ENCODE results near the gene GORASP1. TPM values are rescaled to one million over a fixed set of nuclear protein-coding genes. Genes with fewer than 3 reads are reported as not detected.

The GORASP1 gene
- polyA plus RNA-seq, 3 donors, result 23.2 to 105 (median 31.2) TPM

DNA sequence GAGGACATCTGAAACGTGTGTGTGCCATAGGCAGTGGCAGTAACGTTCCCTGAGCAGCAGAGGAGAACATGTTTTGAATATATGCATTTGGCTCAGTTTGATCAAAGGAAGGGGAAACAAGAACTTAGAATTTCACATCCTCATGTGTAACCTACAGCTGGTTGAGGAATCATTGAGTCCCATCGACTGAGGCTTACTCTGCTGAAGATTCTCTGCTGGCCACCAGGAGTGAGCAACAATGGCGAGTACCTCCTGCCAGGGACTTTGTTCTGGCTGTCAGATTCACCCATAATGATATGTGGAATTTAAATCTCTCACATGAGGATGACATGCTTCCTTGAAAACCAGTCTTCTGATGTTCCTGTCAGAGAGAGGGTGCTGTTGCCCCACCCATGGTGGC, 21.3 kb downstream of the GORASP1 start:
- no peaks in the 10 kb centered on the region for H3K4me1 Mint-ChIP-seq
- Histone ChIP-seq H3K9me3 (replicated peaks in 1 of 2; ENCODE audit: control insufficient read depth in 1 of 2, insufficient read depth in 1 of 2, low read length in 2 of 2) (no peaks in the 10 kb centered on the region), H3K9ac (ENCODE audit: insufficient read depth, low read length, poor library complexity, severe bottlenecking) (no peak overlapping the region), H3K27me3 (ENCODE audit: control insufficient read depth in 2 of 2, insufficient read depth in 2 of 2, low read length in 2 of 2) (no peaks in the 10 kb centered on the region), H3K4me3 (replicated peaks in 1 of 3; ENCODE audit: low read depth in 2 of 3, low read length in 3 of 3) (no peak overlapping the region), H3K4me2 (replicated peaks; ENCODE audit: extremely low read depth, low read length, poor library complexity, severe bottlenecking) (no peak overlapping the region), H3K27ac (ENCODE audit: low read depth in 1 of 2, low read length in 2 of 2) (no peak overlapping the region), H4K20me1 (ENCODE audit: insufficient read depth, low read length) (no peaks in the 10 kb centered on the region), H3K4me1 (ENCODE audit: control insufficient read depth in 1 of 2, insufficient read depth in 2 of 2, low read length in 2 of 2) (no peaks in the 10 kb centered on the region), H3K79me2 (ENCODE audit: insufficient read depth, low read length) (no peaks in the 10 kb centered on the region), H2AFZ (ENCODE audit: insufficient read depth, low read depth, low read length, poor library complexity, severe bottlenecking) (no peak overlapping the region), H3K36me3 (replicated peaks in 1 of 2; ENCODE audit: control insufficient read depth in 1 of 2, insufficient read depth in 2 of 2, low read length in 2 of 2) (peaks cover 69 to 95% of the 10 kb centered on the region in 2 donors)
- no peaks in the 10 kb centered on the region for H3K9me3 Mint-ChIP-seq
- no peak for DNase-seq
- TF ChIP-seq, protein P1, sequence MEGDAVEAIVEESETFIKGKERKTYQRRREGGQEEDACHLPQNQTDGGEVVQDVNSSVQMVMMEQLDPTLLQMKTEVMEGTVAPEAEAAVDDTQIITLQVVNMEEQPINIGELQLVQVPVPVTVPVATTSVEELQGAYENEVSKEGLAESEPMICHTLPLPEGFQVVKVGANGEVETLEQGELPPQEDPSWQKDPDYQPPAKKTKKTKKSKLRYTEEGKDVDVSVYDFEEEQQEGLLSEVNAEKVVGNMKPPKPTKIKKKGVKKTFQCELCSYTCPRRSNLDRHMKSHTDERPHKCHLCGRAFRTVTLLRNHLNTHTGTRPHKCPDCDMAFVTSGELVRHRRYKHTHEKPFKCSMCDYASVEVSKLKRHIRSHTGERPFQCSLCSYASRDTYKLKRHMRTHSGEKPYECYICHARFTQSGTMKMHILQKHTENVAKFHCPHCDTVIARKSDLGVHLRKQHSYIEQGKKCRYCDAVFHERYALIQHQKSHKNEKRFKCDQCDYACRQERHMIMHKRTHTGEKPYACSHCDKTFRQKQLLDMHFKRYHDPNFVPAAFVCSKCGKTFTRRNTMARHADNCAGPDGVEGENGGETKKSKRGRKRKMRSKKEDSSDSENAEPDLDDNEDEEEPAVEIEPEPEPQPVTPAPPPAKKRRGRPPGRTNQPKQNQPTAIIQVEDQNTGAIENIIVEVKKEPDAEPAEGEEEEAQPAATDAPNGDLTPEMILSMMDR (IDR thresholded peaks at IDR 0.05), result no peak
- WGBS (ENCODE audit: insufficient coverage), result 57% methylated on average over 2 of the region's 4 CpGs
- peak overlapping the region in 3 of 7 donors; percentile 17 to 22 (median 18) for H3K27ac Mint-ChIP-seq
- H3K27me3 Mint-ChIP-seq (ENCODE audit: low read depth in 3 of 3), result no peaks in the 10 kb centered on the region
- H3K4me3 Mint-ChIP-seq, result no peak overlapping the region
- intact Hi-C loops (cut with micrococcal nuclease), result no loop called here
- peaks cover 78 to 83% of the 10 kb centered on the region in 2 donors for H3K36me3 Mint-ChIP-seq

DNA sequence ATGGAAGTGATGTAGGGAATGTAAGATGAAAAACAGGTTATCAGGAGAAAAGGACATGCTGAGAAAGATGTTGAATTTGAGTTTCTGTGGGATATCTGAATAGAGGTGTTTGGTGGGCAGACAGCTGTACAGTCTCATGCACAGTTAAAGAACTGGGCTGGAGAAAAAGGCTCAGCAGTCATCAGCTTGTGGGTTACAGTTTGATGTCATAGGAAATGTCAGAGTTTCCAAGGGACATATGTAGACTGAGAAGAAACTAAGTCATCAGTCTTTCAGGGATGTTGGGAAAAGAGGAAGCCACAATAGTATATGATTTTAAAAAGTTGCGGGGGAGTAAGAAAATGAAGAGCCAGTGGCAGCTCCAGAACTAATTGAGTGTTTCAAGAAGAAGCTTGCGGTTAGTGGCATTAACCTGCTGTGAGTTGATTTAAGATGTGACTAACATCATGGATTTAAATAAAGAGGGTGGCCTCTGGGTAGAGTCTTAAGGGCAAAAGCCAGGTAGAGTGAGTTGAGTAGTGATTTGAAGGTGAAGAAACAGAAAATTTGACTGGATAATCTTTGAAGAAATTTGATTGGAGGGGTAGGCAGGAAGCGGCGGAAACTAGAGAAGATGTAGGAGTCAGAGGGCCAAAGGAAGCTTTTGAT, 24.6 kb downstream of the GORASP1 start:
- H3K4me1 Mint-ChIP-seq, result no peaks in the 10 kb centered on the region
- Histone ChIP-seq H3K79me2 (ENCODE audit: insufficient read depth, low read length) (no peaks in the 10 kb centered on the region), H3K27ac (ENCODE audit: low read depth in 1 of 2, low read length in 2 of 2) (no peak overlapping the region), H3K4me2 (replicated peaks; ENCODE audit: extremely low read depth, low read length, poor library complexity, severe bottlenecking) (no peak overlapping the region), H3K27me3 (ENCODE audit: control insufficient read depth in 2 of 2, insufficient read depth in 2 of 2, low read length in 2 of 2) (no peaks in the 10 kb centered on the region), H2AFZ (ENCODE audit: insufficient read depth, low read depth, low read length, poor library complexity, severe bottlenecking) (no peak overlapping the region), H3K4me3 (replicated peaks in 1 of 3; ENCODE audit: low read depth in 2 of 3, low read length in 3 of 3) (no peak overlapping the region), H3K36me3 (replicated peaks in 1 of 2; ENCODE audit: control insufficient read depth in 1 of 2, insufficient read depth in 2 of 2, low read length in 2 of 2) (peaks cover 61 to 92% of the 10 kb centered on the region in 2 donors), H3K4me1 (ENCODE audit: control insufficient read depth in 1 of 2, insufficient read depth in 2 of 2, low read length in 2 of 2) (no peaks in the 10 kb centered on the region), H4K20me1 (ENCODE audit: insufficient read depth, low read length) (no peaks in the 10 kb centered on the region), H3K9me3 (replicated peaks in 1 of 2; ENCODE audit: control insufficient read depth in 1 of 2, insufficient read depth in 1 of 2, low read length in 2 of 2) (no peaks in the 10 kb centered on the region), H3K9ac (ENCODE audit: insufficient read depth, low read length, poor library complexity, severe bottlenecking) (no peak overlapping the region)
- no peak for DNase-seq
- H3K9me3 Mint-ChIP-seq, result no peaks in the 10 kb centered on the region
- intact Hi-C loops (cut with micrococcal nuclease), result no loop called here
- H3K27ac Mint-ChIP-seq, result no peak overlapping the region
- H3K4me3 Mint-ChIP-seq, result no peak overlapping the region
- H3K27me3 Mint-ChIP-seq (ENCODE audit: low read depth in 3 of 3), result no peaks in the 10 kb centered on the region
- TF ChIP-seq, protein P1 (IDR thresholded peaks at IDR 0.05), result no peak
- H3K36me3 Mint-ChIP-seq, result peaks cover 58 to 65% of the 10 kb centered on the region in 2 donors
- 94% methylated on average over 4 of the region's 4 CpGs for WGBS (ENCODE audit: insufficient coverage)

All from CD14-positive monocyte (primary cell).